ENCODE results near the gene C2orf78. TPM values are rescaled to one million over a fixed set of nuclear protein-coding genes. Genes with fewer than 3 reads are reported as not detected.

The C2orf78 gene
- total RNA-seq, 1 donor from 2014 or later, result not detected

GRCh38 chr2:73762571-73762970 is 21.4 kb upstream of the C2orf78 start:
- no peak overlapping the region for H3K27ac Mint-ChIP-seq (ENCODE audit: unreplicated experiment)
- TF ChIP-seq CTCF (IDR thresholded peaks at IDR 0.05), result no peak

GRCh38 chr2:73764945-73765344 is 19.0 kb upstream of the C2orf78 start:
- no peak overlapping the region for H3K27ac Mint-ChIP-seq (ENCODE audit: unreplicated experiment)
- TF ChIP-seq CTCF (IDR thresholded peaks at IDR 0.05), result no peak
- H3K4me3 Mint-ChIP-seq (ENCODE audit: unreplicated experiment), result no peak overlapping the region
- H3K4me1 Mint-ChIP-seq (ENCODE audit: low read depth), result peaks cover 15% of the 10 kb centered on the region
- no peaks in the 10 kb centered on the region for H3K27me3 Mint-ChIP-seq (ENCODE audit: low read depth)
- DNase-seq (ENCODE audit: low spot score), result no peak
- H3K36me3 Mint-ChIP-seq (ENCODE audit: low read depth), result peaks cover 54% of the 10 kb centered on the region
- no peaks in the 10 kb centered on the region for H3K9me3 Mint-ChIP-seq (ENCODE audit: low read depth)

More at GRCh38 chr2:73762571-73762970, 21.4 kb upstream of the C2orf78 start:
- peaks cover 20% of the 10 kb centered on the region for H3K4me1 Mint-ChIP-seq (ENCODE audit: low read depth)
- no peak for DNase-seq (ENCODE audit: low spot score)
- peaks cover 46% of the 10 kb centered on the region for H3K36me3 Mint-ChIP-seq (ENCODE audit: low read depth)
- no peak overlapping the region for H3K4me3 Mint-ChIP-seq (ENCODE audit: unreplicated experiment)
- H3K9me3 Mint-ChIP-seq (ENCODE audit: low read depth), result no peaks in the 10 kb centered on the region
- no peaks in the 10 kb centered on the region for H3K27me3 Mint-ChIP-seq (ENCODE audit: low read depth)

- peaks cover 10% of the 10 kb centered on the region for H3K4me1 Mint-ChIP-seq (ENCODE audit: low read depth)
- H3K9me3 Mint-ChIP-seq (ENCODE audit: low read depth), result no peaks in the 10 kb centered on the region
- no peak for TF ChIP-seq CTCF (IDR thresholded peaks at IDR 0.05)
- DNase-seq (ENCODE audit: low spot score), result no peak
- peaks cover 49% of the 10 kb centered on the region for H3K36me3 Mint-ChIP-seq (ENCODE audit: low read depth)
- no peak overlapping the region for H3K4me3 Mint-ChIP-seq (ENCODE audit: unreplicated experiment)
- no peaks in the 10 kb centered on the region for H3K27me3 Mint-ChIP-seq (ENCODE audit: low read depth)
- no peak overlapping the region for H3K27ac Mint-ChIP-seq (ENCODE audit: unreplicated experiment)
Observed at GRCh38 chr2:73766349-73766748, 17.6 kb upstream of the C2orf78 start.

GRCh38 chr2:73766994-73767393 is 17.0 kb upstream of the C2orf78 start:
- no peak for DNase-seq (ENCODE audit: low spot score)
- H3K4me1 Mint-ChIP-seq (ENCODE audit: low read depth), result peaks cover 10% of the 10 kb centered on the region

GRCh38 chr2:73770725-73771124 is 13.3 kb upstream of the C2orf78 start:
- H3K4me1 Mint-ChIP-seq (ENCODE audit: low read depth), result peaks cover 6% of the 10 kb centered on the region
- TF ChIP-seq CTCF (IDR thresholded peaks at IDR 0.05), result no peak
- H3K36me3 Mint-ChIP-seq (ENCODE audit: low read depth), result peaks cover 44% of the 10 kb centered on the region
- no peaks in the 10 kb centered on the region for H3K9me3 Mint-ChIP-seq (ENCODE audit: low read depth)
- no peaks in the 10 kb centered on the region for H3K27me3 Mint-ChIP-seq (ENCODE audit: low read depth)
- DNase-seq (ENCODE audit: low spot score), result no peak
- H3K27ac Mint-ChIP-seq (ENCODE audit: unreplicated experiment), result no peak overlapping the region
- no peak overlapping the region for H3K4me3 Mint-ChIP-seq (ENCODE audit: unreplicated experiment)

More at GRCh38 chr2:73766994-73767393, 17.0 kb upstream of the C2orf78 start:
- H3K4me3 Mint-ChIP-seq (ENCODE audit: unreplicated experiment), result no peak overlapping the region
- peak overlapping the region; percentile 49 for H3K27ac Mint-ChIP-seq (ENCODE audit: unreplicated experiment)
- no peak for TF ChIP-seq CTCF (IDR thresholded peaks at IDR 0.05)
- peaks cover 46% of the 10 kb centered on the region for H3K36me3 Mint-ChIP-seq (ENCODE audit: low read depth)
- no peaks in the 10 kb centered on the region for H3K9me3 Mint-ChIP-seq (ENCODE audit: low read depth)
- no peaks in the 10 kb centered on the region for H3K27me3 Mint-ChIP-seq (ENCODE audit: low read depth)

Measured in chondrocyte (in vitro differentiated cells).